SK-N-SH (cell line): ENCODE results near the gene MANF.

Experiments
- CTCF ChIP-seq: fragments of 200-600 bp; sonication (generic); IDR thresholded peaks from 2 replicates; pipeline ENCODE4 v1.6.1; 2017; ENCODE audit warnings: antibody characterized with exemption, mild to moderate bottlenecking, moderate library complexity
- ELF1 ChIP-seq: IDR thresholded peaks from 2 replicates; pipeline ENCODE4 v1.4.0; 2012
- EP300 ChIP-seq, 2 experiments: IDR thresholded peaks; 2 replicates each; pipeline versions ENCODE4 v1.4.0 to v1.6.1; 2012; ENCODE audit warnings: borderline replicate concordance in 1 of 2, low read depth in 1 of 2, low read length in 1 of 2
- JUND ChIP-seq: IDR thresholded peaks from 2 replicates; pipeline ENCODE4 v1.4.0; 2012
- POLR2AphosphoS5 ChIP-seq: IDR thresholded peaks from 2 replicates; pipeline ENCODE4 v1.6.1; 2012; ENCODE audit warnings: low read depth, low read length
- SMC3 ChIP-seq: IDR thresholded peaks from 2 replicates; pipeline ENCODE4 v1.6.1; 2012; ENCODE audit warnings: low read depth, low read length, improper control_type of control experiment
- TEAD4 ChIP-seq: IDR thresholded peaks from 2 replicates; pipeline ENCODE4 v1.4.0; 2012; ENCODE audit warnings: mild to moderate bottlenecking, borderline replicate concordance; ENCODE audit not compliant: insufficient read depth
- YY1 ChIP-seq: IDR thresholded peaks from 2 replicates; pipeline ENCODE4 v1.4.0; 2012; ENCODE audit warnings: low read depth, mild to moderate bottlenecking
- TF ChIP-seq, protein P1 (sequence below): IDR thresholded peaks from 2 replicates; pipeline ENCODE4 v1.6.1; 2012; ENCODE audit warnings: mild to moderate bottlenecking, low read depth, low read length, moderate library complexity
- TF ChIP-seq, protein P2 (sequence below): fragments of 150-350 bp; IDR thresholded peaks from 2 replicates; pipeline ENCODE4 v1.6.1; 2017; ENCODE audit warnings: antibody characterized with exemption, low read length, low read depth, borderline replicate concordance
- TF ChIP-seq, protein P3 (sequence below): IDR thresholded peaks from 2 replicates; pipeline ENCODE4 v1.4.0; 2012; ENCODE audit warnings: low read depth, borderline replicate concordance
- TF ChIP-seq, protein P4 (sequence below): IDR thresholded peaks from 2 replicates; pipeline ENCODE4 v1.4.0; 2012; ENCODE audit warnings: low read depth, borderline replicate concordance

DNA sequence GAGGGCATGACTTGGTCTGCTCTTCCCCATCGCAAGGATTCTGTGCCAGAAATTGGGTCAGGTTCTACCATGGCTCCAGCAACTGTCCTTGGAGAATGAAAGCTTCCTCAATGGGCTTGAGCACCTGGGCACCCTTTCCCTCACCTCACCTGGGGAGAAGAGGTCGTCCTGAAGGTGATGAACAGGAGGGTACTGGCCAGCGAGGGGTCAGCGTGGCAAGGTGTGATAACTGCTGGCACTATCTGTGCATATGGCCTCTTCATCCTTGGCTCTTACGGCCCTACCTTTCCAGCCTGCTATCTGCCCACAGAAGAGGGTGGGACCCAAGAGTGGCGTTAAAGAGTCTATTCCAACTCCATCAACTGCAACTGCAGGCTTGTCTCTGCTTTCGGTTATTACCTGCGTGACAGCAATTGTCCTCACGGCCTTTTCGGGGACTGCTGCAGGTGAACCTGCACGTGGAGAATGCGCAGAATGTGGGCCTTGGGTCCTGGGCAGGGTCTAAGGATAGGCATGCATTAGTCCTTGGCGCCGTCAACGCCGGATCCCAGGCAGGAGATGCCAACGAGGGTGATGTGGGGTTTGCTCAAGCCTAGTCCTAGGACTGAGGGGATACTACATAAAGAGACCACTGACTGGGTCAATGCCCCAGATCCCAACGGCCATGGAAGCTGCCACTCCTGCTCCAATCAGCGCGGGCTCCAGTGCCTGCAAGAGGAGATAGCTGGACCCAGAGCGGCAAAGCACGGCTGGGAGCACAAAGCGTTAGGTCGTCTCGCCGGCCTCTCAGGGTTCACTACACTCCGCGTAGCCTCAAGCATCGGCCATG, 5.4 kb downstream of the MANF start:
- TF ChIP-seq CTCF: peak; percentile 79; the same call in 1 of the 2 replicates
- no peak for TF ChIP-seq JUND
- TF ChIP-seq YY1: no peak
- no peak for TF ChIP-seq EP300 (IDR thresholded peaks at IDR 0.05; ENCODE audit: borderline replicate concordance in 1 of 2, low read depth in 1 of 2, low read length in 1 of 2)
- no peak; the same call in 1 of the 2 replicates for TF ChIP-seq SMC3
- TF ChIP-seq POLR2AphosphoS5: no peak
- TF ChIP-seq, protein P1, sequence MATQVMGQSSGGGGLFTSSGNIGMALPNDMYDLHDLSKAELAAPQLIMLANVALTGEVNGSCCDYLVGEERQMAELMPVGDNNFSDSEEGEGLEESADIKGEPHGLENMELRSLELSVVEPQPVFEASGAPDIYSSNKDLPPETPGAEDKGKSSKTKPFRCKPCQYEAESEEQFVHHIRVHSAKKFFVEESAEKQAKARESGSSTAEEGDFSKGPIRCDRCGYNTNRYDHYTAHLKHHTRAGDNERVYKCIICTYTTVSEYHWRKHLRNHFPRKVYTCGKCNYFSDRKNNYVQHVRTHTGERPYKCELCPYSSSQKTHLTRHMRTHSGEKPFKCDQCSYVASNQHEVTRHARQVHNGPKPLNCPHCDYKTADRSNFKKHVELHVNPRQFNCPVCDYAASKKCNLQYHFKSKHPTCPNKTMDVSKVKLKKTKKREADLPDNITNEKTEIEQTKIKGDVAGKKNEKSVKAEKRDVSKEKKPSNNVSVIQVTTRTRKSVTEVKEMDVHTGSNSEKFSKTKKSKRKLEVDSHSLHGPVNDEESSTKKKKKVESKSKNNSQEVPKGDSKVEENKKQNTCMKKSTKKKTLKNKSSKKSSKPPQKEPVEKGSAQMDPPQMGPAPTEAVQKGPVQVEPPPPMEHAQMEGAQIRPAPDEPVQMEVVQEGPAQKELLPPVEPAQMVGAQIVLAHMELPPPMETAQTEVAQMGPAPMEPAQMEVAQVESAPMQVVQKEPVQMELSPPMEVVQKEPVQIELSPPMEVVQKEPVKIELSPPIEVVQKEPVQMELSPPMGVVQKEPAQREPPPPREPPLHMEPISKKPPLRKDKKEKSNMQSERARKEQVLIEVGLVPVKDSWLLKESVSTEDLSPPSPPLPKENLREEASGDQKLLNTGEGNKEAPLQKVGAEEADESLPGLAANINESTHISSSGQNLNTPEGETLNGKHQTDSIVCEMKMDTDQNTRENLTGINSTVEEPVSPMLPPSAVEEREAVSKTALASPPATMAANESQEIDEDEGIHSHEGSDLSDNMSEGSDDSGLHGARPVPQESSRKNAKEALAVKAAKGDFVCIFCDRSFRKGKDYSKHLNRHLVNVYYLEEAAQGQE: no peak
- TF ChIP-seq, protein P2, sequence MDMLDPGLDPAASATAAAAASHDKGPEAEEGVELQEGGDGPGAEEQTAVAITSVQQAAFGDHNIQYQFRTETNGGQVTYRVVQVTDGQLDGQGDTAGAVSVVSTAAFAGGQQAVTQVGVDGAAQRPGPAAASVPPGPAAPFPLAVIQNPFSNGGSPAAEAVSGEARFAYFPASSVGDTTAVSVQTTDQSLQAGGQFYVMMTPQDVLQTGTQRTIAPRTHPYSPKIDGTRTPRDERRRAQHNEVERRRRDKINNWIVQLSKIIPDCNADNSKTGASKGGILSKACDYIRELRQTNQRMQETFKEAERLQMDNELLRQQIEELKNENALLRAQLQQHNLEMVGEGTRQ: no peak
- no peak for TF ChIP-seq ELF1
- TF ChIP-seq, protein P3, sequence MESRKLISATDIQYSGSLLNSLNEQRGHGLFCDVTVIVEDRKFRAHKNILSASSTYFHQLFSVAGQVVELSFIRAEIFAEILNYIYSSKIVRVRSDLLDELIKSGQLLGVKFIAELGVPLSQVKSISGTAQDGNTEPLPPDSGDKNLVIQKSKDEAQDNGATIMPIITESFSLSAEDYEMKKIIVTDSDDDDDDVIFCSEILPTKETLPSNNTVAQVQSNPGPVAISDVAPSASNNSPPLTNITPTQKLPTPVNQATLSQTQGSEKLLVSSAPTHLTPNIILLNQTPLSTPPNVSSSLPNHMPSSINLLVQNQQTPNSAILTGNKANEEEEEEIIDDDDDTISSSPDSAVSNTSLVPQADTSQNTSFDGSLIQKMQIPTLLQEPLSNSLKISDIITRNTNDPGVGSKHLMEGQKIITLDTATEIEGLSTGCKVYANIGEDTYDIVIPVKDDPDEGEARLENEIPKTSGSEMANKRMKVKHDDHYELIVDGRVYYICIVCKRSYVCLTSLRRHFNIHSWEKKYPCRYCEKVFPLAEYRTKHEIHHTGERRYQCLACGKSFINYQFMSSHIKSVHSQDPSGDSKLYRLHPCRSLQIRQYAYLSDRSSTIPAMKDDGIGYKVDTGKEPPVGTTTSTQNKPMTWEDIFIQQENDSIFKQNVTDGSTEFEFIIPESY: no peak
- TF ChIP-seq, protein P4, sequence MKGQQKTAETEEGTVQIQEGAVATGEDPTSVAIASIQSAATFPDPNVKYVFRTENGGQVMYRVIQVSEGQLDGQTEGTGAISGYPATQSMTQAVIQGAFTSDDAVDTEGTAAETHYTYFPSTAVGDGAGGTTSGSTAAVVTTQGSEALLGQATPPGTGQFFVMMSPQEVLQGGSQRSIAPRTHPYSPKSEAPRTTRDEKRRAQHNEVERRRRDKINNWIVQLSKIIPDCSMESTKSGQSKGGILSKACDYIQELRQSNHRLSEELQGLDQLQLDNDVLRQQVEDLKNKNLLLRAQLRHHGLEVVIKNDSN: no peak
- TF ChIP-seq TEAD4: no peak
